Measurements from ENCODE around the gene DCDC2.
"Not testable (repeated sequence)": the region's sequence is repeated elsewhere in the genome, so short reads cannot be mapped to it uniquely, and the experiment has no call there.

DCDC2 gene

DNA sequence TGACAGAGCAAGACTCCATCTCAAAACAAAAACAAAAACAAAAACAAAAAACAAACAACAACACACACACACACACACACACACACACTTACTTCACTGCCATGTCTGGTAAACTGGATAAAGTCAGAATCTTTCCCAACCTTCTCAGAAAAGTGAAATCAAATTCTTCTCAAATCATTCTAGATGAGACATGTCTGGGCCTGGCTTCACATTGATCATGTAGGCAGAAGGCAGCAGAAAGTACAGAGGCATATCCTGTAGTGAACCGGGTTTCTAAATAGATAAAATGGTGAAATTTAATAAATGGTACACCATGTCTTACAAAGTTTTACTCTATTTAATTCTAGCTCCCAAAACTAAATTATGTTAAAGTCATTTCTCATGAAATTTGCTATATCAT is 30.0 kb upstream of the DCDC2 start:
- H3K27ac ChIP-seq = no peak overlapping the region
- DNase-seq (ENCODE audit: low spot score) = no peak
- H3K4me3 ChIP-seq = no peak overlapping the region
- TF ChIP-seq, protein P1, sequence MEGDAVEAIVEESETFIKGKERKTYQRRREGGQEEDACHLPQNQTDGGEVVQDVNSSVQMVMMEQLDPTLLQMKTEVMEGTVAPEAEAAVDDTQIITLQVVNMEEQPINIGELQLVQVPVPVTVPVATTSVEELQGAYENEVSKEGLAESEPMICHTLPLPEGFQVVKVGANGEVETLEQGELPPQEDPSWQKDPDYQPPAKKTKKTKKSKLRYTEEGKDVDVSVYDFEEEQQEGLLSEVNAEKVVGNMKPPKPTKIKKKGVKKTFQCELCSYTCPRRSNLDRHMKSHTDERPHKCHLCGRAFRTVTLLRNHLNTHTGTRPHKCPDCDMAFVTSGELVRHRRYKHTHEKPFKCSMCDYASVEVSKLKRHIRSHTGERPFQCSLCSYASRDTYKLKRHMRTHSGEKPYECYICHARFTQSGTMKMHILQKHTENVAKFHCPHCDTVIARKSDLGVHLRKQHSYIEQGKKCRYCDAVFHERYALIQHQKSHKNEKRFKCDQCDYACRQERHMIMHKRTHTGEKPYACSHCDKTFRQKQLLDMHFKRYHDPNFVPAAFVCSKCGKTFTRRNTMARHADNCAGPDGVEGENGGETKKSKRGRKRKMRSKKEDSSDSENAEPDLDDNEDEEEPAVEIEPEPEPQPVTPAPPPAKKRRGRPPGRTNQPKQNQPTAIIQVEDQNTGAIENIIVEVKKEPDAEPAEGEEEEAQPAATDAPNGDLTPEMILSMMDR (IDR thresholded peaks at IDR 0.05) = no peak

DNA sequence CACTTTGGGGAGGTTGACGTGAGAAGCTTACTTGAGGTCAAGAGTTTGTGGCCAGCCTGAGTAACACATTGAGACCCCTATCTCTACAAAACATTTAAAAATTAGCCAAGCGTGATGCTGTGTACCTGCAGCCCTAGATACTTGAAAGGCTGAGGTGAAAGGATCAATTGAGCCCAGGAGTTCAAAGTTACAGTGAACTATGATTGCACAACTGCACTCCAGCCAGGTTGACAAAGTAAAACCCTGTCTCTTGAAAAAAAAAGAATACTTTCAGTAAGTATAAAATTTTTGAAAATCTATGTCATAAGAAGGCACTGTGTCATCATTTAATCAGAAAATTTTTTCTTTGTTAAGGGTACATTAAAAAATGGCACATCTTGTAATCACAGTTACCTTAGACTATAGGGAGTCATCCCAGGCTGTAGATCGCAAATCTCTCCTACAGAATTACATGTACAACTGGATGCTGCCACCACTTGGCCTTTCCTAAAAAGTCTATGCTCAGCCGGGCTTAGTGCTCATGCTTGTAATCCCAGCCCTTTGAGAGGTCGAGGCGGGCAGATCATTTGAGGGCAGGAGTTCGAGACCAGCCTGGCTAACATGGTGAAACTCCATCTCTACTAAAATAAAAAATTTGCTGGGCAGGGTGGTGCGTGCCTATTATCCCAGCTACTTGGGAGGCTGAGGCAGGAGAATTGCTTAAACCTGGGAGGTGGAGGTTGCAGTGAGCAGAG is 27.8 kb upstream of the DCDC2 start:
- H3K4me3 ChIP-seq = no peak overlapping the region
- DNase-seq (ENCODE audit: low spot score) = no peak
- no peak overlapping the region for H3K27ac ChIP-seq
- TF ChIP-seq, protein P1 (IDR thresholded peaks at IDR 0.05) = no peak

- not testable (repeated sequence) for DNase-seq (ENCODE audit: low spot score); H3K27ac ChIP-seq; H3K4me3 ChIP-seq
These were observed 26.7 kb upstream of the DCDC2 start for GRCh38 chr6:24384369-24385130.

GRCh38 chr6:24382891-24383494 is 25.1 kb upstream of the DCDC2 start:
- not testable (repeated sequence) for DNase-seq (ENCODE audit: low spot score); H3K4me3 ChIP-seq; H3K27ac ChIP-seq

GRCh38 chr6:24382220-24382540 is 24.3 kb upstream of the DCDC2 start:
- DNase-seq (ENCODE audit: low spot score) = no peak
- H3K4me3 ChIP-seq = no peak overlapping the region
- TF ChIP-seq, protein P1 (IDR thresholded peaks at IDR 0.05) = no peak
- H3K27ac ChIP-seq = no peak overlapping the region

- TF ChIP-seq, protein P1 (IDR thresholded peaks at IDR 0.05) = no peak
- DNase-seq (ENCODE audit: low spot score) = no peak
- H3K27ac ChIP-seq = no peak overlapping the region
- H3K4me3 ChIP-seq = no peak overlapping the region
These were observed 23.8 kb upstream of the DCDC2 start for GRCh38 chr6:24381476-24382219.

- TF ChIP-seq, protein P1 (IDR thresholded peaks at IDR 0.05) = no peak
- Histone ChIP-seq H3K27ac (no peak overlapping the region), H3K4me3 (no peak overlapping the region)
- no peak for DNase-seq (ENCODE audit: low spot score)
These were observed 20.7 kb upstream of the DCDC2 start for GRCh38 chr6:24378473-24379097.
